GM13977 (cell line): ENCODE measurements around the gene SNUPN.
"Not testable (repeated sequence)": the region's sequence is repeated elsewhere in the genome, so short reads cannot be mapped to it uniquely, and the experiment has no call there.

Experiments used
- DNase-seq: peaks from one replicate; pipeline ENCODE4 v3.0.0; 2012; ENCODE audit warnings: low spot score
- in situ Hi-C: fragments of 300-500 bp; cut with MboI; formaldehyde crosslinking; loops from one replicate; pipeline ENCODE4 v1.12.0; 2022; ENCODE audit warnings: low sequenced_read_pairs, low pct_unique_long_range_greater_than_20kb, mixed read lengths, inconsistent platforms; ENCODE audit not compliant: unreplicated experiment
- TF ChIP-seq, protein P1 (sequence below): IDR thresholded peaks from 2 replicates; pipeline ENCODE4 v1.5.1; 2012; ENCODE audit warnings: mild to moderate bottlenecking, control low read depth; ENCODE audit not compliant: insufficient read depth; ENCODE audit errors: extremely low read depth, missing control alignments

SNUPN gene

DNA sequence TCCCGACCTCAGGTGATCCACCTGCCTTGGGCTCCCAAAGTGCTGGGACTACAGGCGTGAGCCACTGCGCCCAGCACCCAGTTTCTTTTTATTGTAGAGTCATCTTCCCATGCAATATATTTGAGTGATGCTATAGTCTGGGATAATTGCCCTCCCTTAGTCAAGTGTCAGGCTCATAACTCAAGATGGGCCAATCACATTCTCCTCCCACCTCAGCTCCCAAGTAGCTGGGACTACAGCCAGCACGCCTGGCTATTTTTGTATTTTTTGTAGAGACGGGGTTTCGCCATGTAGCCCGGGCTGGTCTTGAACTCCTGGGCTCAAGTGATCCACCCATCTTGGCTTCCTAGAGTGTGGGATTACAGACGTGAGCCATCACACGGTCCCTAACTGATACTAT, 31.2 kb downstream of the SNUPN start:
- DNase-seq = no peak
- TF ChIP-seq, protein P1, sequence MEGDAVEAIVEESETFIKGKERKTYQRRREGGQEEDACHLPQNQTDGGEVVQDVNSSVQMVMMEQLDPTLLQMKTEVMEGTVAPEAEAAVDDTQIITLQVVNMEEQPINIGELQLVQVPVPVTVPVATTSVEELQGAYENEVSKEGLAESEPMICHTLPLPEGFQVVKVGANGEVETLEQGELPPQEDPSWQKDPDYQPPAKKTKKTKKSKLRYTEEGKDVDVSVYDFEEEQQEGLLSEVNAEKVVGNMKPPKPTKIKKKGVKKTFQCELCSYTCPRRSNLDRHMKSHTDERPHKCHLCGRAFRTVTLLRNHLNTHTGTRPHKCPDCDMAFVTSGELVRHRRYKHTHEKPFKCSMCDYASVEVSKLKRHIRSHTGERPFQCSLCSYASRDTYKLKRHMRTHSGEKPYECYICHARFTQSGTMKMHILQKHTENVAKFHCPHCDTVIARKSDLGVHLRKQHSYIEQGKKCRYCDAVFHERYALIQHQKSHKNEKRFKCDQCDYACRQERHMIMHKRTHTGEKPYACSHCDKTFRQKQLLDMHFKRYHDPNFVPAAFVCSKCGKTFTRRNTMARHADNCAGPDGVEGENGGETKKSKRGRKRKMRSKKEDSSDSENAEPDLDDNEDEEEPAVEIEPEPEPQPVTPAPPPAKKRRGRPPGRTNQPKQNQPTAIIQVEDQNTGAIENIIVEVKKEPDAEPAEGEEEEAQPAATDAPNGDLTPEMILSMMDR = no peak
- in situ Hi-C loops = no loop called here

DNA sequence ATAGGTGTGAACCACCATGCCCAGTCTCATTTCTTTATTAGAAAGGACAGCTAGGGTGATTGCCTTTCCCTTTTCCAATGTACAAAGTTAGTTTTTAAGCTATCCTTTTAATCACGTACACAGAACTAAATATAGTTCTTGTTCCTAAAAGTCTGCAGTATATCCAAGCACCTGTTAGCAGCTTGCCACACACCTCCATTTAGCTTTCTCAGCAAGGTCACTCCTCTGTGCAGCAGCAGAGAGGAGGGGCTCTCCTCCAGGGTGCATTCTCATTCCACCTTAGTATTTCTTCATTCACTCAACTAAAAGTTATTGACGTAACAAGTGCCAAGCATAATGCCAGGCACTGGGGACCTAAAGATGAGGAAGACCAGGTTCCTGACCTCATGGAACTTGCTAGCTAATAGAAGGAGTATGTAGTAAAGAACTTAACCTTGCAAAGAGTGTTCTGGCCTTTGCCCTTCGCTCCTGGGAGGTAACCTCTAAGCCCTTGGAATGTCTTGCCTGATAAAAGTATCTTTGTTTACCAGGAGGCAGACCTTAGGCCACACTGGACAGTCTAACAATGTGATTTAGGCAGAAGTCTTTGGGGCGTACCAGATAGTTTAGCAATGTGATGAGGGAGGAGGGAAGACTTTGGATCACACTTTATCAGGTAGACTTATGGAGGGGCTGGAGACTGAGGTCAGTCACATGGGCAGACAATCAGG, 33.7 kb downstream of the SNUPN start:
- DNase-seq = no peak
- in situ Hi-C loops = no loop called here
- TF ChIP-seq, protein P1 = no peak

DNA sequence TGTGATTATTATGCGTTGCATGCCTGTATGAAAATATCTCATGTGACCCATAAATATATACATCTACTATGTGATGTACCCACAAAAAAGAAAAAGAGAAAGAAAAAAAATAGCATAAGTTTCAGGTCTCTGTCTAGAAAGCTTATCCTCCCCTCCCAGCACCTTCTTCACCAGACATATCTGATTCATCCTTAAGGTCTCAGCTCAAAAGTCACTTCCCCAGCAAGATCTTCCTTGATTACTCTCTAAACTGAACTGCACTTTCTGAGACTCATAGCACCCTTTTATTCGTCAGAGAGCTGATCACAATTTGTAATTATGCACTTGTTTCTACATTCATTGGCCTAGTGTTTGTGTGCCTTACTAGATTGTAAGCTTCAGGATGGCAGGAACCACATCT, 35.3 kb downstream of the SNUPN start:
- TF ChIP-seq, protein P1 = no peak
- in situ Hi-C loops = no loop called here
- DNase-seq = no peak

DNA sequence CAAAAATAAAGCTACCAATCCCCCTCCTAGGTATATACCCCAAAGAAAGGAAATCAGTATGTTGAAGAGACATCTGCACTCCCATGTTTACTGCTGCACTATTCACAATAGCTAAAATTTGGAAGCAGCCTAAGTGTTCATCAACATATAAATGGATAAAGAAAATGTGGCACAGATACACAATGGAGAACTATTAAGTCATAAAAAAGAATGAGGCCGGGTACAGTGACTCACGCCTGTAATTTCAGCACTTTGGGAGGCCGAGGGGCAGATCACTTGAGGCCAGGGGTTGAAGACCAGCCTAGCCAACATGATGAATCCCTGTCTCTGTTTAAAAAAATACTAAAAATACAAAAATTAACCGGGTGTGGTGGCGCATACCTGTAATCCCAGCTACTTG, 36.5 kb downstream of the SNUPN start:
- in situ Hi-C loops = no loop called here
- DNase-seq = no peak
- TF ChIP-seq, protein P1 = no peak

DNA sequence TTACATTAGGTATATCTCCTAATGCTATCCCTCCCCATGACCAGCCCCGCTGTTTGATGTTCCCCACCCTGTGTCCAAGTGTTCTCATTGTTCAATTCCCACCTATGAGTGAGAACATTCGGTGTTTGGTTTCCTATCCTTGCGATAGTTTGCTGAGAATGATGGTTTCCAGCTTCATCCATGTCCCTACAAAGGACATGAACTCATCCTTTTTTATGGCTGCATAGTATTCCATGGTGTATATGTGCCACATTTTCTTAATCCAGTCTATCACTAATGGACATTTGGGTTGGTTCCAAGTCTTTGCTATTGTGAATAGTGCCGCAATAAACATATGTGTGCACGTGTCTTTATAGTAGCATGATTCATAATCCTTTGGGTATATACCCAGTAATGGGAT, 39.1 kb downstream of the SNUPN start:
- in situ Hi-C loops, DNase-seq: not testable (repeated sequence)

DNA sequence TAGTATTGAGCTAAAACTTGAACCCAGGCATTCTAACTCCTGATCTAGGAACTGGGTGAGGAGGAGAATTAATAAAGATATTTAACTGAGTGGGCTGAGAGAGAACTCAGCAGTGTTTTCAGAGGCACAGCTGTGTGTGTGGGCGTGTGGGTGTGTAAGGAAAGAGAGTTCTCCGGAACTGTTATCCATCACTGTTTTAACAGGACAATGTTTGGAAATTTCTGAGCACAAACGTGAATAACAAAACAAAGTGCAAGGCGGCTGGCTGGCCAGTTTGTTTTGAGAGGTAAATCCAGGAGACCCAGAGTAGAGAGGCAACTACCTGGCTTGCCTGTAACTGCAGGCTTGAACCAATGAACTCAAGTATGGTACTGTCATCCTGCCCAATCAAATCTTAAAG, 41.4 kb downstream of the SNUPN start:
- TF ChIP-seq, protein P1 = no peak
- no peak for DNase-seq
- in situ Hi-C loops = no loop called here

DNA sequence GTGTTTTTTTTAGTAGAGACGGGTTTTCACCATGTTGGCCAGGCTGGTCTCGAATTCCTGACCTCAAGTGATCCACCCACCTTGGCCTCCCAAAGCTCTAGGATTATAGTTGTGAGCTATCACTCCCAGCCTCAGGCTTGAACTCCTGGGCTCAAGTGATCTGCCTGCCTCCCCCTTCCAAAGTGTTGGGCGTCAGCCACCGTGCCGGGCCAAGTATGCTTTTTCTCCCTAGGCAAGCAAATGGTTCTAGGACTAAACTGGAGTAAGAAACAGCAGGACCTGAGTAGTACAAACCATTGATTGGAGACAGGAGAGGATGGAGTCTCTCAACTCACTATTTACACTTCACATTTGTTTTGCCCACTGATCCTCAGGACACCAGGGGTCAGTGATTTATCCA, 41.8 kb downstream of the SNUPN start:
- in situ Hi-C loops = no loop called here
- TF ChIP-seq, protein P1 = no peak
- DNase-seq = no peak

DNA sequence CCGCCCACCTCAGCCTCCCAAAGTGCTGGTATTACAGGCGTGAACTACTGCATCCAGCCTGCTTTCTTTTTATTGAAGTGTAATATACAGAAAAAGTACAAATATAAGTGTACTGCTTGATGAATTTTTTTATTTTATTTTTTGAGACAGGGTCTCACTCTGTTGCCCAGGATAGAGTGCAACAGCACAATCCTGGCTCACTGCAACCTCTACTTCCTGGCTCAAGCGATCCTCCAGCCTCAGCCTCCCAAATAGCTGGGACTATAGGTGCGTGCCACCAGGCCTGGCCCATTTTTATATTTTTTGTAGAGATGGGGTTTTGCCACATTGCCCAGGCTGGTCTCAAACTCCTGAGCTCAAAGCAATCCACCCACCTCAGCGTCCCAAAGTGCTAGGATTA, 42.6 kb downstream of the SNUPN start:
- in situ Hi-C loops, DNase-seq: not testable (repeated sequence)
